ENCODE results near the gene MRPS22.

The MRPS22 gene

GRCh38 chr3:139301183-139301582 is 42.6 kb upstream of the MRPS22 start:
- DNase-seq (ENCODE audit: low read depth), result no peak
- no peak overlapping the region for H3K4me3 ChIP-seq (ENCODE audit: control insufficient read depth, low read depth, low read length)
- no peak for TF ChIP-seq CTCF (IDR thresholded peaks at IDR 0.05; ENCODE audit: control insufficient read depth, insufficient read depth, low read depth, low read length, missing control alignments)

GRCh38 chr3:139301654-139302053 is 42.2 kb upstream of the MRPS22 start:
- no peak overlapping the region for H3K4me3 ChIP-seq (ENCODE audit: control insufficient read depth, low read depth, low read length)
- no peak for DNase-seq (ENCODE audit: low read depth)

GRCh38 chr3:139302084-139302800 is 41.6 kb upstream of the MRPS22 start:
- peak; percentile 99 for DNase-seq (ENCODE audit: low read depth)
- TF ChIP-seq CTCF (IDR thresholded peaks at IDR 0.05; ENCODE audit: control insufficient read depth, insufficient read depth, low read depth, low read length, missing control alignments), result no peak
- H3K4me3 ChIP-seq (ENCODE audit: control insufficient read depth, low read depth, low read length), result no peak overlapping the region

More at GRCh38 chr3:139301654-139302053, 42.2 kb upstream of the MRPS22 start:
- TF ChIP-seq CTCF (IDR thresholded peaks at IDR 0.05; ENCODE audit: control insufficient read depth, insufficient read depth, low read depth, low read length, missing control alignments), result no peak

- DNase-seq (ENCODE audit: low read depth), result no peak
- H3K4me3 ChIP-seq (ENCODE audit: control insufficient read depth, low read depth, low read length), result no peak overlapping the region
- no peak for TF ChIP-seq CTCF (IDR thresholded peaks at IDR 0.05; ENCODE audit: control insufficient read depth, insufficient read depth, low read depth, low read length, missing control alignments)
These were observed 41.1 kb upstream of the MRPS22 start for GRCh38 chr3:139302801-139303113.

GRCh38 chr3:139303216-139303615 is 40.6 kb upstream of the MRPS22 start:
- DNase-seq (ENCODE audit: low read depth), result no peak
- no peak for TF ChIP-seq CTCF (IDR thresholded peaks at IDR 0.05; ENCODE audit: control insufficient read depth, insufficient read depth, low read depth, low read length, missing control alignments)
- no peak overlapping the region for H3K4me3 ChIP-seq (ENCODE audit: control insufficient read depth, low read depth, low read length)

- TF ChIP-seq CTCF (IDR thresholded peaks at IDR 0.05; ENCODE audit: control insufficient read depth, insufficient read depth, low read depth, low read length, missing control alignments), result no peak
- DNase-seq (ENCODE audit: low read depth), result no peak
- H3K4me3 ChIP-seq (ENCODE audit: control insufficient read depth, low read depth, low read length), result no peak overlapping the region
These were observed 39.4 kb upstream of the MRPS22 start for GRCh38 chr3:139304383-139304782.

Measured in AG09309 (cell line).